Stomach (tissue), 9 donors: ENCODE results near the gene PFDN6. TPM values are rescaled to one million over a fixed set of nuclear protein-coding genes. Genes with fewer than 3 reads are reported as not detected.
A peak's percentile ranks its signal among the peaks of the same experiment; 100 is the strongest.

Experiments used
- DNase-seq, 2 donors: peaks; one replicate each; pipeline versions ENCODE4 v3.0.0 to v3.0.0-alpha.2; 2013 to 2019
- H3K27ac ChIP-seq, 5 donors: fragments of 200-600 bp in 4 of 5; sonication (generic) in 4 of 5; one replicate each; pipeline ENCODE4 v1.5.1; 2013 to 2019; ENCODE audit warnings: mild to moderate bottlenecking in 1 of 5, moderate library complexity in 1 of 5
- H3K27me3 ChIP-seq, 3 donors: fragments of 200-600 bp; sonication (generic); one replicate each; pipeline ENCODE4 v1.5.1; 2017 to 2019; ENCODE audit warnings: mixed run types in 1 of 3
- H3K36me3 ChIP-seq, 4 donors: fragments of 200-600 bp; sonication (generic); 1 replicate in 3 of 4; 2 replicates in 1 of 4; pipeline ENCODE4 v1.5.1; 2016 to 2019
- H3K4me1 ChIP-seq, 4 donors: fragments of 200-600 bp; sonication (generic); one replicate each; pipeline ENCODE4 v1.5.1; 2016 to 2019
- H3K4me3 ChIP-seq, 4 donors: fragments of 200-600 bp; sonication (generic) in 3 of 4; one replicate each; pipeline ENCODE4 v1.5.1; 2016 to 2019; ENCODE audit warnings: mild to moderate bottlenecking in 1 of 4
- H3K9me3 ChIP-seq, 4 donors: fragments of 200-600 bp; sonication (generic); one replicate each; pipeline ENCODE4 v1.5.1; 2016 to 2019
- EP300 ChIP-seq: sonication (generic); formaldehyde crosslinking; IDR thresholded peaks from one replicate; pipeline ENCODE4 v1.6.1; 2017; ENCODE audit warnings: antibody characterized with exemption
- POLR2A ChIP-seq, 4 donors: fragments of 450-650 bp; IDR thresholded peaks; one replicate each; pipeline ENCODE4 v1.6.1; 2016; ENCODE audit warnings: antibody characterized with exemption in 4 of 4, control low read depth in 2 of 4, mild to moderate bottlenecking in 1 of 4, moderate library complexity in 1 of 4
- POLR2AphosphoS5 ChIP-seq, 3 donors: sonication (generic); formaldehyde crosslinking; IDR thresholded peaks; one replicate each; pipeline ENCODE4 v1.6.1; 2016; ENCODE audit warnings: antibody characterized with exemption in 3 of 3
- WGBS, 5 donors: extraction: QIAGEN DNeasy Blood & Tissue Kit in 3 of 5; methylation state at CpG; one replicate each; pipeline versions ENCODE4 v1.1.5 to v1.1.7; 2013 to 2018; 5-methylcytosine and 5-hydroxymethylcytosine counted together
- intact Hi-C: fragments of 100-400 bp; cut with DNase I; formaldehyde crosslinking; loops from one replicate; pipeline ENCODE4 v1.15.1; 2023; ENCODE audit warnings: low total_unique reads
- polyA plus RNA-seq, 3 donors: library from polyadenylated mRNA; stranded (reverse); fragments of 200-250 nt; gene quantifications; one replicate each; pipeline ENCODE4 v1.2.3, GENCODE V29; 2013
- total RNA-seq, 5 donors: library from RNA; depleted of rRNA; stranded (reverse); fragments of >200 nt; gene quantifications; one replicate each; pipeline versions ENCODE4 v1.1.0 to v1.2.3, GENCODE V29; 2014 to 2016
- TF ChIP-seq, protein P1 (sequence below), 7 experiments: fragments of 450-650 bp in 4 of 7; fragments of 200-600 bp in 3 of 7; sonication (generic) in 3 of 7; IDR thresholded peaks; one replicate each; pipeline ENCODE4 v1.5.1; 2016 to 2019; ENCODE audit warnings: antibody characterized with exemption in 7 of 7, control low read depth in 2 of 7, mild to moderate bottlenecking in 1 of 7
- donor health status: healthy with polysubstance abuse.
- donor health status: Bipolar disorder and iron deficiency.
- donor health status: healthy.

The PFDN6 gene
- total and polyA plus RNA-seq, 8 donors, result 9.7 to 265 (median 32.9) TPM; not detected in 1

DNA sequence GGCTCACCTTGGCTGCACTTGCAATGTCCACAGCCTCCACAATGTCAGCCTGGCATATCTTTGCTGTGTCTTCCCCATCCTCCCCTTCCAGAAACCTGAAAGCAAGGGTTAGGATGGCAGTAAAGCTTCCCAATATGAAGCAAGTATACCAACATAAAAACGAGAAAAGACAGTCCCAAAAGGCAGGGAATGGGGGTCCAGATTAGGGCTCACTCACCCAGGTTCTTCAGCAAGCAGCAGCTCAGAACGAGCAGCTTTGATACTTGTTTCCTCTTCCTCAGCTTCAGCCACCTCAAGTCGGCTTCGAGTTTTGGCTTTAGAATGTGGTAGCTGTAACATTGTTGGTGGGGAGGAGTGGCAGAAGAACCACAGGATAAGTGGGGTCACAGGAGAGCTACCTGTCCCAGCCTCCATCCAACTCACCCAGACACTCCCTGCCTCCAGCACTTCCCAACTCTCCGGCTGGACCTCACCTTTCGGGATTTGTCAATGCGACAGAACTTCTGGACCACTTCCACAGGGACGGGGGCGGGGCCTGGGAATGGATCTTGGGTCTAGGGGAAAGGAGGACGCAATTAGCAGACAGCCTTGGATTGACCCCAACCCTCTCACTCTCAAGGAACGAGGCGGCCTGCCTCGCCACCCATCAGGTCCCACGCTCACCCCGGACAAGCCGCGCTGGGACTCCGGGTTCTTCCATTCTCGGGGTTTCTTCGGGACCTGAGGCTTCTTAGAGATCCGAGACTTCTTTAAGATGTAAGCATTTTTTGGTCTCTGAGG lies 1.1 kb upstream of the PFDN6 start:
- intact Hi-C loops, result no loop called here
- H3K36me3 ChIP-seq, result peaks cover 27 to 73% (median 70%) of the 10 kb centered on the region in 4 donors
- H3K4me3 ChIP-seq, result peak overlapping the region; percentile 71 to 94 (median 79)
- H3K27me3 ChIP-seq, result no peaks in the 10 kb centered on the region
- no peaks in the 10 kb centered on the region for H3K9me3 ChIP-seq
- no peak for DNase-seq
- peak overlapping the region; percentile 42 to 89 (median 82) for H3K27ac ChIP-seq
- H3K4me1 ChIP-seq, result peaks cover 20 to 32% (median 30%) of the 10 kb centered on the region in 4 donors
- TF ChIP-seq, protein P1, sequence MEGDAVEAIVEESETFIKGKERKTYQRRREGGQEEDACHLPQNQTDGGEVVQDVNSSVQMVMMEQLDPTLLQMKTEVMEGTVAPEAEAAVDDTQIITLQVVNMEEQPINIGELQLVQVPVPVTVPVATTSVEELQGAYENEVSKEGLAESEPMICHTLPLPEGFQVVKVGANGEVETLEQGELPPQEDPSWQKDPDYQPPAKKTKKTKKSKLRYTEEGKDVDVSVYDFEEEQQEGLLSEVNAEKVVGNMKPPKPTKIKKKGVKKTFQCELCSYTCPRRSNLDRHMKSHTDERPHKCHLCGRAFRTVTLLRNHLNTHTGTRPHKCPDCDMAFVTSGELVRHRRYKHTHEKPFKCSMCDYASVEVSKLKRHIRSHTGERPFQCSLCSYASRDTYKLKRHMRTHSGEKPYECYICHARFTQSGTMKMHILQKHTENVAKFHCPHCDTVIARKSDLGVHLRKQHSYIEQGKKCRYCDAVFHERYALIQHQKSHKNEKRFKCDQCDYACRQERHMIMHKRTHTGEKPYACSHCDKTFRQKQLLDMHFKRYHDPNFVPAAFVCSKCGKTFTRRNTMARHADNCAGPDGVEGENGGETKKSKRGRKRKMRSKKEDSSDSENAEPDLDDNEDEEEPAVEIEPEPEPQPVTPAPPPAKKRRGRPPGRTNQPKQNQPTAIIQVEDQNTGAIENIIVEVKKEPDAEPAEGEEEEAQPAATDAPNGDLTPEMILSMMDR (IDR thresholded peaks at IDR 0.05), result no peak
- TF ChIP-seq POLR2A (IDR thresholded peaks at IDR 0.05), result no peak
- TF ChIP-seq EP300, result no peak
- no peak for TF ChIP-seq POLR2AphosphoS5 (IDR thresholded peaks at IDR 0.05)
- whole genome bisulfite sequencing, 5 donors, result 11 to 17% (median 12%) methylated on average over 18 to 21 of the region's 21 CpGs

DNA sequence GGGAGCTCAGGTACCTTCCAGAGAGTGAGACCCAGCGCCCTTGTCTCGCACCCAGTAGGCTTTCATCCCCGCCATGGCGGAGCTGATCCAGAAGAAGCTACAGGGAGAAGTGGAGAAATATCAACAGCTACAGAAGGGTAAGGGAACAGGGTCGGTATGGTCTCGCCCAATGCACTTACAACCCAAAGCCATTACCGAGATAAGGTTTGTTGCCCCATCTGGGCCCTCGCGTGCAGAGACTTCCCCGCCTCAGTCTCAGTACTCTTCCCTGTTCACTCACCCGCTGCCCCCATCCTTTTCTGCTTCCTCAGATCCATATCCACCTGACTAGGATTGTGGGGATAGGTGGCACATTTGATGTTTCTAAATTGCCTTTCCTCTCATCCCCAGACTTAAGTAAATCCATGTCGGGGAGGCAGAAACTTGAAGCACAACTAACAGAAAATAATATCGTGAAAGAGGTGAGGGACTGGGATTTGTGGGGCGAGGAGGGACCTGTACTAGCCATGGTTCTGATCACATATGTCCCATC lies 449 bp downstream of the PFDN6 start:
- intact Hi-C loops, result no loop called here
- no peaks in the 10 kb centered on the region for H3K27me3 ChIP-seq
- 2 to 4% (median 3%) methylated on average over 12 to 14 of the region's 14 CpGs for WGBS, 5 donors
- H3K27ac ChIP-seq, result peak overlapping the region; percentile 69 to 89 (median 82)
- peak overlapping the region; percentile 71 to 94 (median 79) for H3K4me3 ChIP-seq
- H3K36me3 ChIP-seq, result peaks cover 24 to 73% (median 70%) of the 10 kb centered on the region in 4 donors
- H3K4me1 ChIP-seq, result peaks cover 20 to 39% (median 34%) of the 10 kb centered on the region in 4 donors
- no peaks in the 10 kb centered on the region for H3K9me3 ChIP-seq
- DNase-seq, result no peak
- TF ChIP-seq, protein P1 (IDR thresholded peaks at IDR 0.05), result no peak
- TF ChIP-seq POLR2A (IDR thresholded peaks at IDR 0.05) (no peak), POLR2AphosphoS5 (IDR thresholded peaks at IDR 0.05) (no peak), EP300 (no peak)

DNA sequence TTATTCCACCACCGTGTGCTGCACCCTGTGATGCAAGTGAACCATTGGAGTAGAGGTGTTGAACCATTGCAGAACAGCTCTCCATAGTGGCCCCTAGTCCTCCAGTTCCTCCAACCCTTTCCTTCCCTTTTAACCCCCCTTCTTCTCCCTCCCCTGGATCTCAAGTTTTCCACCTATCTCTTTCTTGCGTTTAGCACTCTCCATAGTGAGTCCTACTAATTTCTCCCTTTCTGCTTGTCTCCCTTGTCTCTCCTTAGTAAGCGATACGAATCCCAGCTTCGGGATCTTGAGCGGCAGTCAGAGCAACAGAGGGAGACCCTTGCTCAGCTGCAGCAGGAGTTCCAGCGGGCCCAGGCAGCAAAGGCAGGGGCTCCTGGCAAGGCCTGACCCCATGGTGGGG lies 1.1 kb downstream of the PFDN6 start:
- Histone ChIP-seq H3K36me3 (peaks cover 30 to 73% (median 70%) of the 10 kb centered on the region in 4 donors), H3K27ac (peak overlapping the region in 2 of 5 donors; percentile 74 to 89), H3K27me3 (no peaks in the 10 kb centered on the region), H3K4me3 (peak overlapping the region; percentile 71 to 94 (median 79)), H3K9me3 (no peaks in the 10 kb centered on the region), H3K4me1 (peaks cover 20 to 45% (median 37%) of the 10 kb centered on the region in 4 donors)
- DNase-seq, result no peak
- 64 to 76% (median 66%) methylated on average over 7 of the region's 7 CpGs for WGBS, 5 donors
- TF ChIP-seq EP300, result no peak
- TF ChIP-seq, protein P1 (IDR thresholded peaks at IDR 0.05), result no peak
- TF ChIP-seq POLR2AphosphoS5 (IDR thresholded peaks at IDR 0.05), result no peak
- no peak for TF ChIP-seq POLR2A (IDR thresholded peaks at IDR 0.05)
- intact Hi-C loops, result no loop called here

DNA sequence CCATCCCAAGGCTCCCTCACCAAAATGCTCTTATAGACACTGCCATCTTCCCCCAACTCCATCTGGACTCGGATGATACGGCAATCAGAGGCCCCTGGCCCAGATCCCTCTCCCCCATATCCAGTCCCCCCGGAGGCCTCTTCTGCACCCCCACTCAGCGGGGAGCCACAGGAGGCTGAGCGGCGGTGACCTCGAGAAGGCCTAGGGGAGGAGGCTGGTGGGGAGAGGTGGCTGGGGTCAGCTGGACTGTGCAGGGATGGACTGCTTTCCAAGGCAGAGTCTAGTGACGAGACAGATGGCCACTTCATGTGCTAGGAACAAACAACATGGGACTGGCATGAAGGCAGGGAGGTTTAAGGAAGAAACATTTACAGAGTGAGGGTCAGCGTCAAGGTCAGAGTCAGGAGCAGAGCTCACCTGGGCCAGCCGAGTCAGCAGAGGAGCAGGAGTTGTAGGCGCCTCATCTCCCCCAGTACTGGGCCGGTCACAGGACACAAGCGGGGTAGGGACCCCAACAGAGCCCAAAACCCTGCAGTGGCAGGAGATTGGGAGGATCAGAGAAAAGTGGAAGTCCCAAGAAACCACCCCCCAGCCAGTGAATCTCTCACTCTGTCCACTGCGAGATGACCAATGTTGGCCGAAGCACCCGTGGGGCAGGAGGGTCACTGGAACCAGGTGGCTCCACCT lies 3.7 kb downstream of the PFDN6 start:
- 80 to 91% (median 83%) methylated on average over 11 to 16 of the region's 16 CpGs for WGBS, 5 donors
- TF ChIP-seq POLR2AphosphoS5 (IDR thresholded peaks at IDR 0.05), result no peak
- TF ChIP-seq, protein P1 (IDR thresholded peaks at IDR 0.05), result no peak
- TF ChIP-seq POLR2A (IDR thresholded peaks at IDR 0.05), result no peak
- TF ChIP-seq EP300, result no peak
- Histone ChIP-seq H3K9me3 (no peaks in the 10 kb centered on the region), H3K4me1 (peaks cover 27 to 58% (median 47%) of the 10 kb centered on the region in 4 donors), H3K27me3 (no peaks in the 10 kb centered on the region), H3K4me3 (no peak overlapping the region), H3K27ac (no peak overlapping the region), H3K36me3 (peaks cover 29 to 64% (median 59%) of the 10 kb centered on the region in 4 donors)
- intact Hi-C loops, result no loop called here
- DNase-seq, result no peak
